ENCODE results near the gene ZFP28. TPM values are rescaled to one million over a fixed set of nuclear protein-coding genes. Genes with fewer than 3 reads are reported as not detected.

The ZFP28 gene
- total and polyA plus RNA-seq, 2 donors (not counting 1 experiment from before 2014, with no cell fraction given) = 7.5 to 14.9 TPM

GRCh38 chr19:56507446-56508289 is 31.1 kb upstream of the ZFP28 start, which contains the start of gene ZNF471:
Gene ZNF471, plus strand, starts transcription at chr19:56507855. Its CDS starts 3,717 bp downstream, at chr19:56511572.
- no peak for TF ChIP-seq EZH2 (IDR thresholded peaks at IDR 0.05; ENCODE audit: low read length, missing control alignments)
- no peak for TF ChIP-seq CTCF (conservative IDR thresholded peaks at IDR 0.05 in 1 of 2, IDR thresholded peaks at IDR 0.05 in 1 of 2; ENCODE audit: low read depth in 1 of 2, low read length in 2 of 2)
- Histone ChIP-seq H3K9ac (ENCODE audit: insufficient read depth, low read length) (peak within 1 kb of the TSS; percentile 92), H2AFZ (ENCODE audit: low read length) (peak within 1 kb of the TSS; percentile 100), H3K27me3 (ENCODE audit: control insufficient read depth, insufficient read depth, low read length) (no peaks in the 10 kb centered on the region), H3K4me3 (replicated peaks in 1 of 4; ENCODE audit: control extremely low read depth in 1 of 4, insufficient read depth in 1 of 4, low read depth in 3 of 4, low read length in 4 of 4) (peak within 1 kb of the TSS; percentile 63 to 96 (median 84)), H4K20me1 (ENCODE audit: control insufficient read depth, extremely low read depth, insufficient read depth, low read length) (no peaks in the 10 kb centered on the region), H3K36me3 (ENCODE audit: control insufficient read depth, insufficient read depth, low read length) (no peaks in the 10 kb centered on the region), H3K79me2 (ENCODE audit: control insufficient read depth, insufficient read depth, low read length) (no peaks in the 10 kb centered on the region), H3K4me2 (ENCODE audit: extremely low read depth, insufficient read depth, low read length) (peak within 1 kb of the TSS; percentile 98), H3K4me1 (ENCODE audit: control insufficient read depth, extremely low read depth, insufficient read depth, low read length) (peaks cover 4% of the 10 kb centered on the region), H3K27ac (ENCODE audit: insufficient read depth, low read length) (peak within 1 kb of the TSS; percentile 94), H3K9me3 (ENCODE audit: control insufficient read depth, insufficient read depth, low read depth, low read length) (no peaks in the 10 kb centered on the region)
- DNase-seq (ENCODE audit: low read depth in 2 of 2) = peak; percentile 98 to 99

GRCh38 chr19:56508290-56508778 is 30.4 kb upstream of the ZFP28 start:
- H3K36me3 ChIP-seq (ENCODE audit: control insufficient read depth, insufficient read depth, low read length) = no peaks in the 10 kb centered on the region
- TF ChIP-seq CTCF (conservative IDR thresholded peaks at IDR 0.05 in 1 of 2, IDR thresholded peaks at IDR 0.05 in 1 of 2; ENCODE audit: low read depth in 1 of 2, low read length in 2 of 2) (no peak), EZH2 (IDR thresholded peaks at IDR 0.05; ENCODE audit: low read length, missing control alignments) (no peak)
- H3K9ac ChIP-seq (ENCODE audit: insufficient read depth, low read length) = peak overlapping the region; percentile 92
- peak overlapping the region; percentile 94 for H3K27ac ChIP-seq (ENCODE audit: insufficient read depth, low read length)
- H3K4me3 ChIP-seq (replicated peaks in 1 of 4; ENCODE audit: control extremely low read depth in 1 of 4, insufficient read depth in 1 of 4, low read depth in 3 of 4, low read length in 4 of 4) = peak overlapping the region; percentile 63 to 96 (median 84)
- peak overlapping the region; percentile 98 for H3K4me2 ChIP-seq (ENCODE audit: extremely low read depth, insufficient read depth, low read length)
- peaks cover 4% of the 10 kb centered on the region for H3K4me1 ChIP-seq (ENCODE audit: control insufficient read depth, extremely low read depth, insufficient read depth, low read length)
- no peak for DNase-seq (ENCODE audit: low read depth in 2 of 2)
- no peaks in the 10 kb centered on the region for H3K79me2 ChIP-seq (ENCODE audit: control insufficient read depth, insufficient read depth, low read length)
- no peaks in the 10 kb centered on the region for H3K9me3 ChIP-seq (ENCODE audit: control insufficient read depth, insufficient read depth, low read depth, low read length)
- H3K27me3 ChIP-seq (ENCODE audit: control insufficient read depth, insufficient read depth, low read length) = no peaks in the 10 kb centered on the region
- H4K20me1 ChIP-seq (ENCODE audit: control insufficient read depth, extremely low read depth, insufficient read depth, low read length) = no peaks in the 10 kb centered on the region
- H2AFZ ChIP-seq (ENCODE audit: low read length) = peak overlapping the region; percentile 100

- Histone ChIP-seq H2AFZ (ENCODE audit: low read length) (no peak overlapping the region), H3K9me3 (ENCODE audit: control insufficient read depth, insufficient read depth, low read depth, low read length) (no peaks in the 10 kb centered on the region)
Measured at GRCh38 chr19:56525214-56525860, 13.4 kb upstream of the ZFP28 start.

More at GRCh38 chr19:56525214-56525860, 13.4 kb upstream of the ZFP28 start:
- Histone ChIP-seq H3K27ac (ENCODE audit: insufficient read depth, low read length) (no peak overlapping the region), H3K27me3 (ENCODE audit: control insufficient read depth, insufficient read depth, low read length) (no peaks in the 10 kb centered on the region), H3K79me2 (ENCODE audit: control insufficient read depth, insufficient read depth, low read length) (no peaks in the 10 kb centered on the region), H3K4me3 (replicated peaks in 1 of 4; ENCODE audit: control extremely low read depth in 1 of 4, insufficient read depth in 1 of 4, low read depth in 3 of 4, low read length in 4 of 4) (no peak overlapping the region), H3K4me1 (ENCODE audit: control insufficient read depth, extremely low read depth, insufficient read depth, low read length) (no peaks in the 10 kb centered on the region), H3K4me2 (ENCODE audit: extremely low read depth, insufficient read depth, low read length) (no peak overlapping the region), H3K36me3 (ENCODE audit: control insufficient read depth, insufficient read depth, low read length) (no peaks in the 10 kb centered on the region), H3K9ac (ENCODE audit: insufficient read depth, low read length) (no peak overlapping the region), H4K20me1 (ENCODE audit: control insufficient read depth, extremely low read depth, insufficient read depth, low read length) (no peaks in the 10 kb centered on the region)
- TF ChIP-seq EZH2 (IDR thresholded peaks at IDR 0.05; ENCODE audit: low read length, missing control alignments) (no peak), CTCF (conservative IDR thresholded peaks at IDR 0.05 in 1 of 2, IDR thresholded peaks at IDR 0.05 in 1 of 2; ENCODE audit: low read depth in 1 of 2, low read length in 2 of 2) (no peak)
- DNase-seq (ENCODE audit: low read depth in 2 of 2) = no peak

All from fibroblast of lung (primary cell).